ENCODE results near the gene HOTAIR. TPM values are rescaled to one million over a fixed set of nuclear protein-coding genes. Genes with fewer than 3 reads are reported as not detected.

Gene HOTAIR
- total RNA-seq, 2 experiments from 2014 or later: not detected

DNA sequence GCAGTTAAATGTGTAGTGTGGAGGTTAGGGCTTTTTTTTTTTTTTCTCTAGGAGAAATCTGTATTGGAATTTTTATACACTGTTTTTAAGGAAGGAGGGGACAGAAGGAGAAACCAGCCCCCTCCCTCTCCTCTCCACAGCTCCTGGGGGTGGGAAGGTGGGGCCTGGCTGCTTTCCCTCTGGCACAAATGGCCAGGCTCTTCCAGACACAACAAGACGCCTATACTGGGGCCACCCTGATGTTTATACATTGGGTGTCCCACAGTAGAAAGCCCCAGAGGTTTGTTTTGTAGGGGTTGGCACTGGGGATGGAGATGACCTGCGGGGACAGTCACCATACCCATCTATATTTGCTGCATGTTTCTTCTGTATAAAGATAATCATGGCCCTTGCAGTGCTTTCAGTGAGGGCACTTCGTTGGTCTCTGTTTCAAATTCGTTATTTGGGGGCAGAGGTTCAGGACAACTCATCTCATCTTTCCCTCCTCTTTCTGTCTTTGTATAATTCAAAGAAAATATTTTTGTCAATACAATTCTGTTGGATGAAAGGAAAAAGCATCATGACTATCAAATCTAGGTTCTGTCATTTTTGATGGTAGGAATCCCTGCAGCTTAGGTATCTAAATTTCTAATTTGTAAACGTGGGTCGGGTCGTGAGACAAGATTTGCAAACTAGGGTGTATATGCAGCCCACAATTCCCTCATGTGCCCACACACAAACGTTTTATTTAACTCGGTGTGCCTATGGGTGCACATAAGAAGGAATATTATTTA lies 2.3 kb upstream of the HOTAIR start:
- H3K4me3 Mint-ChIP-seq: no peak overlapping the region
- DNase-seq: no peak
- ChIA-PET POLR2A (no interaction called here), CTCF (interaction anchor here (0.7 to 1.7 kb wide), 5 partner anchors 8 to 64 kb away, joined by 3 to 9 read pairs (median 4); partner anchors contain the start of gene HOXC10)
- H3K27ac Mint-ChIP-seq: no peak overlapping the region
- H3K36me3 Mint-ChIP-seq (ENCODE audit: low read depth): no peaks in the 10 kb centered on the region
- H3K27me3 Mint-ChIP-seq: peaks cover 80% of the 10 kb centered on the region
- H3K4me1 Mint-ChIP-seq: peaks cover 24% of the 10 kb centered on the region
- intact Hi-C loops (cut with DNase I, micrococcal nuclease): no loop called here
- no peak for ATAC-seq
- H3K9me3 Mint-ChIP-seq (ENCODE audit: low read depth): no peaks in the 10 kb centered on the region

DNA sequence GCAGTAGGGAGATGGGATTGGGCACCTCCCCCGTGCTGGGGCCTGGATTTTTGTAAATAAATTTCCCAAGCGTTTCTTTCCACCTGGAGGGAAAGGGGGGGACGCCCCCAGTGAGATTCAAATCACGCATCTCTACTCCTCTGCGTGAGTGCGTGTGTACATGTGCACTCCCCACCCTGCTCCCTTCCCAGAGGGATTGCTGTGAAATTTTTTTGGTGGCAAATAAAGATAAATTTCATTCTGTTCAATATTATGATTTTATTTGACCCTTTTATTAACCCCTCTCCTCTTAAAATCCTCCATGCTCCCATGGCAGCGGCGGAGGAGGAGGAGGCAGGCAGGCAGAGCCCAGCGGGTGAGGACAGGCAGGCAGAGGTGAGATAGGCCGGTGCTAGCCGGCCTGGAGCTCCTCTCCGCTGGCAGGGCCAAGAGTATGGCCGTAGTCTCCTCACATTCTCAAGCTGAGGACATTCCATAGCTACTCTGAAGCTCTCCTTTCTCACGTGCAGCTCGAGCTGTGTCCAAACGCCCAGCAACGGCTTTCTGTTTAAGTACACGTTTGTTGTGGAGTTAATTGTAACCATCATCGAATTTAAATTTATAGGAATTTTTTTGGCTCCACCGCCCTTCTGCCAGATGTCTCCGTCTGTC lies 1.5 kb upstream of the HOTAIR start:
- H3K4me3 Mint-ChIP-seq: no peak overlapping the region
- H3K36me3 Mint-ChIP-seq (ENCODE audit: low read depth): no peaks in the 10 kb centered on the region
- DNase-seq (no peak), ATAC-seq (no peak)
- peaks cover 82% of the 10 kb centered on the region for H3K27me3 Mint-ChIP-seq
- intact Hi-C loops (cut with DNase I, micrococcal nuclease): no loop called here
- POLR2A ChIA-PET: no interaction called here
- H3K9me3 Mint-ChIP-seq (ENCODE audit: low read depth): no peaks in the 10 kb centered on the region
- peaks cover 24% of the 10 kb centered on the region for H3K4me1 Mint-ChIP-seq
- no peak overlapping the region for H3K27ac Mint-ChIP-seq
- CTCF ChIA-PET: interaction anchor here (0.7 to 1.7 kb wide), 4 partner anchors 9 to 47 kb away, joined by 3 to 9 read pairs (median 4); partner anchors contain the start of gene HOXC10

DNA sequence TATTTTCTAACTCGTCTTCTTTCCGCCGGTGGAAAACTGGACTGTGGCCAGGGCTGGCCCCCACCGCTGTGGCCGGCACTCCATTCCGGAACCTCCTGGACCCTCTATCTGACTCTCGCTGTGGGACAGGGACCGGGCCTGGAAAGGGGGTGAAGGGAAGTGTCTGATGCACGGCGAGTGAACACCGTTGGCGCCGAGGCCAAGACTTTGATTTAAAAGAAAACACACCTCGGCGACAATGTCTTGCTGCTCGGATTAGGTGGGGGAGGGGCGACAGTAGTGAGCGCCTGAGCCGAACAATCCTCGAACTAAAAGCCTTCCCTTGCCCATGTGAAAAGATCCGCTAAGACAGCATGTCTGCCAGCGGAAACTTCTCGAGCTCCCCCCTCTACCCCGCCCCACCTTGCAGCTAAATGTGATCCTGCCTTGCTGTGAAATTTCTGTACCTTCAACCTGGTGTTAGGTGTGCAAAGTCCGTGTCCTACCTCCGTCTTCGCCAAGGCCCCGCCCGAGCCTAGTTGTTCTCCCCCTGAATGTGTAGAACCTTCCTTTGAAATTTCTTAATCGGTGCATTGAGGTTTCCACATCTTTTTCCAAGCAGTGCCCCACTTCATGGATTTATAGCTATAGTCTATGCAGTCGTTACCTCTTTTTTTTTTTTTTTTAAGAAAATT lies 862 bp upstream of the HOTAIR start:
- H3K36me3 Mint-ChIP-seq (ENCODE audit: low read depth): no peaks in the 10 kb centered on the region
- peak overlapping the region; percentile 15 for H3K4me3 Mint-ChIP-seq
- DNase-seq: peak; percentile 30
- intact Hi-C loops (cut with DNase I, micrococcal nuclease): no loop called here
- ATAC-seq: no peak
- peaks cover 83% of the 10 kb centered on the region for H3K27me3 Mint-ChIP-seq
- ChIA-PET POLR2A (no interaction called here), CTCF (interaction anchor here (1.7 kb wide), 1 partner anchor 9 kb away, joined by 9 read pairs; the partner anchor contains the start of gene HOXC10)
- H3K9me3 Mint-ChIP-seq (ENCODE audit: low read depth): no peaks in the 10 kb centered on the region
- H3K4me1 Mint-ChIP-seq: peaks cover 24% of the 10 kb centered on the region
- H3K27ac Mint-ChIP-seq: no peak overlapping the region

DNA sequence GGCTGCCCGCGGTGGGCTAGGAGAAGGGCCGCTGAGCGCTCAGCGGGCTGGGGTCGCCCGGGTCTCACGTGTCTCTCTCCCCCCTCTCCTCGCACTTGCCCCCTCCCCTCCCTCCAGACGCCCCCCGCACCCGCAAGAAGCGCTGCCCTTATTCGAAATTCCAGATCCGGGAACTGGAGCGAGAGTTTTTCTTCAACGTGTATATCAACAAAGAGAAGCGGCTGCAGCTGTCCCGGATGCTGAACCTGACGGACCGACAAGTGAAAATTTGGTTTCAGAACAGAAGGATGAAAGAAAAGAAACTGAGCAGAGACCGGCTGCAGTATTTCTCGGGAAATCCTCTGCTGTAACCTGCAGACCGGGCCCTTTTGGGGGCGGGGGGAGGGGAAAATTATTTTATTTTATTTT lies 314 bp upstream of the HOTAIR start:
- no peaks in the 10 kb centered on the region for H3K9me3 Mint-ChIP-seq (ENCODE audit: low read depth)
- POLR2A ChIA-PET: no interaction called here
- H3K27ac Mint-ChIP-seq: no peak overlapping the region
- CTCF ChIA-PET: interaction anchor here (1.7 kb wide), 1 partner anchor 10 kb away, joined by 9 read pairs; the partner anchor contains the start of gene HOXC10
- no peak overlapping the region for H3K4me3 Mint-ChIP-seq
- peaks cover 83% of the 10 kb centered on the region for H3K27me3 Mint-ChIP-seq
- intact Hi-C loops (cut with DNase I, micrococcal nuclease): no loop called here
- DNase-seq (no peak), ATAC-seq (no peak)
- H3K36me3 Mint-ChIP-seq (ENCODE audit: low read depth): no peaks in the 10 kb centered on the region
- H3K4me1 Mint-ChIP-seq: peaks cover 24% of the 10 kb centered on the region

DNA sequence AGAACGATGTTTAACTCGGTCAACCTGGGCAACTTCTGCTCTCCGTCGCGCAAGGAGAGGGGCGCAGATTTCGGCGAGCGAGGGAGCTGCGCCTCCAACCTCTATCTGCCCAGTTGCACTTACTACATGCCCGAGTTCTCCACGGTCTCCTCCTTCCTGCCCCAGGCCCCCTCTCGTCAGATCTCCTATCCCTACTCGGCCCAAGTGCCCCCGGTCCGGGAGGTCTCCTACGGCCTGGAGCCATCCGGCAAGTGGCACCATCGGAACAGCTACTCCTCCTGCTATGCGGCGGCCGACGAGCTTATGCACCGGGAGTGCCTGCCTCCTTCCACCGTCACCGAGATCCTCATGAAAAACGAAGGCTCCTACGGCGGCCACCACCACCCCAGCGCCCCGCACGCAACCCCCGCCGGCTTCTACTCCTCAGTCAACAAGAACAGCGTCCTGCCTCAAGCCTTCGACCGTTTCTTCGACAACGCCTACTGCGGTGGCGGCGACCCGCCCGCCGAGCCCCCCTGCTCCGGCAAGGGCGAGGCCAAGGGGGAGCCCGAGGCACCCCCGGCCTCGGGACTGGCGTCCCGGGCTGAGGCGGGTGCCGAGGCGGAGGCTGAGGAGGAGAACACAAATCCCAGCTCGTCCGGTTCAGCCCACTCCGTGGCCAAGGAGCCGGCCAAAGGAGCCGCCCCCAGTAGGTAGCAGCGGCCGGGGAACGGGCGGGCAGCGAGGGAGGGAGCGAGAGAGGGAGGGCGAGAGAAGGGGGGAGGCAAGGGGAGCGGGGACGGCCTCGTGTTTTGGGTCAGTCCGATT lies 1.3 kb downstream of the HOTAIR start:
- Mint-ChIP-seq H3K27ac (no peak overlapping the region), H3K27me3 (peaks cover 81% of the 10 kb centered on the region), H3K36me3 (ENCODE audit: low read depth) (no peaks in the 10 kb centered on the region), H3K4me3 (no peak overlapping the region), H3K9me3 (ENCODE audit: low read depth) (no peaks in the 10 kb centered on the region), H3K4me1 (peaks cover 24% of the 10 kb centered on the region)
- POLR2A ChIA-PET: no interaction called here
- ATAC-seq (no peak), DNase-seq (peak; percentile 34)
- CTCF ChIA-PET: interaction anchor here (0.6 to 1.0 kb wide), 2 partner anchors 12 to 29 kb away, joined by 3 read pairs; partner anchors contain the start of gene HOXC10
- intact Hi-C loops (cut with DNase I, micrococcal nuclease): loop anchor here (1.0 to 5.0 kb wide), 2 partner anchors 19 to 36 kb away; partner anchors contain the start of genes HOXC13 (in 2 of the 2) and HOXC12 (in 1 of the 2)

DNA sequence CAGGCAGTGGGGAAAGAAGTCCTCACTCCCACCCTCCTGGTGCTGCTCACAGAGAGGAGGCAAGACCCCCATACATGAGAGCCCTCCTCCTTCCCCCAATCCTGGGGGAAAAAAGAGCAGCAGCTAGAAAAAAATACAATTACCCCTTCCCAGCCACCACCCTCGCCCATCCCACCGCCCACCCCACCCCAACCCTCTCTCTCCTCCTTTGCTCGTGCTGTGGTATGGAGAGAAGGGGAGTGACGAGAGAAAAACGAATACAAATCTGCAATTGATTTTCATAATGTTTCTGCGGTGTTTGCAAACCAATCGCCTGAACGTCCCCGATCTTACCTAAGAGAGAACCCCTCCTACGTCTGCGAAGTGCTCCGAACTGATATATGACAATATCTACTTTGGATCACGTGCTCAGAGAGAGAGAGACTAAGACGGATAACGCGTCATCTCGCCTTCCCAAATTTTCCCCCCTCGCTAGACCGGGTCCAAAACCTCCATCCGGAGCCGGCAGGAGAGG lies 2.0 kb downstream of the HOTAIR start, which contains the start of gene HOXC11:
TSS of gene HOXC11 (plus strand) at position 405 of the 514 bp plus-strand sequence. CDS start 116 bp downstream, outside the sequence.
- ChIA-PET CTCF (interaction anchor here (0.5 to 1.0 kb wide), 4 partner anchors 9 to 47 kb away, joined by 3 read pairs; partner anchors contain the start of gene HOXC10), POLR2A (no interaction called here)
- no peak for ATAC-seq
- no peak for DNase-seq
- no peak within 1 kb of the TSS for H3K27ac Mint-ChIP-seq
- no peaks in the 10 kb centered on the region for H3K36me3 Mint-ChIP-seq (ENCODE audit: low read depth)
- intact Hi-C loops (cut with DNase I, micrococcal nuclease): loop anchor here (5.0 kb wide), 1 partner anchor 35 kb away; the partner anchor contains the start of gene HOXC13 (in 2 of the 2)
- no peak within 1 kb of the TSS for H3K4me3 Mint-ChIP-seq
- no peaks in the 10 kb centered on the region for H3K9me3 Mint-ChIP-seq (ENCODE audit: low read depth)
- H3K27me3 Mint-ChIP-seq: peaks cover 82% of the 10 kb centered on the region
- H3K4me1 Mint-ChIP-seq: peaks cover 21% of the 10 kb centered on the region

DNA sequence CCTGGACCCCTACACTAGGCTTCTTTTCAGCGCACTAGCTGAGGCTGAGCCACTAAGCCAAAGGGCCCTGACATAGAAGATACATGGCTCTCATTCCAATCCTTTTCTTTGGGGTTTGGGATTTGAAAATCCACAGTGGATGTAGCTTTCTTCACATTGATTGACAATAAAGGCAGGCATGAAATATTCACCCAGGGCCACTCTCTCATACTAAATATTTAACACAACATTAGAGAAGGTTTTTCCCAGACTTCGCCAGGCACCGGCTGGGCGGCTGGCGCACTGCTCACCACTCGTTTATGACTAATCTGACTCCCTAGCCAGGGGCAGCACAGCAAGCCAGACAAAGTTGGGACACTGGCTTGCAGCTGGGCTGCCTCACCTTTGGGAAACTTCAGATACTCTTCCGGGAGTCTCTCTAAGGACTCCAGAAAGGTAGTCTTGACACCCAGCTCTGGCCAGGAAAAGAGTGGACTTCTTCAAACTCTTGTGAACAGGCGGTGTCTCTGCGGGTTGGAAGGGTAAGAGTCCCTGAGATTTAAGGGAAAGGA lies 2.5 kb downstream of the HOTAIR start:
- ATAC-seq: no peak
- ChIA-PET POLR2A (no interaction called here), CTCF (interaction anchor here (0.5 to 2.6 kb wide), 4 partner anchors 9 to 415 kb away, joined by 3 to 8 read pairs (median 3); partner anchors contain the start of gene HOXC10)
- H3K27me3 Mint-ChIP-seq: peaks cover 83% of the 10 kb centered on the region
- no peak overlapping the region for H3K27ac Mint-ChIP-seq
- intact Hi-C loops (cut with DNase I, micrococcal nuclease): loop anchor here (5.0 kb wide), 1 partner anchor 35 kb away; the partner anchor contains the start of gene HOXC13 (in 2 of the 2)
- no peak overlapping the region for H3K4me3 Mint-ChIP-seq
- H3K9me3 Mint-ChIP-seq (ENCODE audit: low read depth): no peaks in the 10 kb centered on the region
- no peak for DNase-seq
- peaks cover 21% of the 10 kb centered on the region for H3K4me1 Mint-ChIP-seq
- H3K36me3 Mint-ChIP-seq (ENCODE audit: low read depth): no peaks in the 10 kb centered on the region

DNA sequence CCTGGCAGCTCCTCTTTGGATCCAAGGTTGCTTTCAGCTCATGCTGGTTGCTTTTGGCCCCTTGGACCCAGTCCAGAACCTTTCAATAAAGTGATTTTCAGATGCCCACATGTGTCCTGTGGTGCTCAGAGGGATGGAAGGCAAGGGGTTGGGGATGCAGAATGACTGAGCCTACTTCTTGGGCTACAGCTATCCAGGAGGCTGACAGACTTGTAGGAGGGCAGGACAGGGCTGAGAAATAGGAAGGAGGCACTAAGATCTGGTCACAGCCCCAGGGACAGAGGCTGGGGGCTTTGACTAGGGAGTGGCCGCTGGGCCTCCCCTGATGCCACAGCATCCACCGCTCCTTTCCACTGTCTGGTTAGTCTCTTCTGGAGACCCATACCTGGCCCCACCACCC lies 3.1 kb downstream of the HOTAIR start:
- ATAC-seq (no peak), DNase-seq (no peak)
- Mint-ChIP-seq H3K4me1 (peaks cover 22% of the 10 kb centered on the region), H3K9me3 (ENCODE audit: low read depth) (no peaks in the 10 kb centered on the region), H3K4me3 (no peak overlapping the region), H3K27me3 (peaks cover 83% of the 10 kb centered on the region), H3K27ac (no peak overlapping the region), H3K36me3 (ENCODE audit: low read depth) (no peaks in the 10 kb centered on the region)
- intact Hi-C loops (cut with DNase I, micrococcal nuclease): loop anchor here (5.0 kb wide), 1 partner anchor 34 kb away; the partner anchor contains the start of gene HOXC13 (in 2 of the 2)
- ChIA-PET POLR2A (no interaction called here), CTCF (interaction anchor here (0.6 to 2.6 kb wide), 3 partner anchors 13 to 416 kb away, joined by 3 to 8 read pairs (median 5); partner anchors contain the start of gene HOXC10)

DNA sequence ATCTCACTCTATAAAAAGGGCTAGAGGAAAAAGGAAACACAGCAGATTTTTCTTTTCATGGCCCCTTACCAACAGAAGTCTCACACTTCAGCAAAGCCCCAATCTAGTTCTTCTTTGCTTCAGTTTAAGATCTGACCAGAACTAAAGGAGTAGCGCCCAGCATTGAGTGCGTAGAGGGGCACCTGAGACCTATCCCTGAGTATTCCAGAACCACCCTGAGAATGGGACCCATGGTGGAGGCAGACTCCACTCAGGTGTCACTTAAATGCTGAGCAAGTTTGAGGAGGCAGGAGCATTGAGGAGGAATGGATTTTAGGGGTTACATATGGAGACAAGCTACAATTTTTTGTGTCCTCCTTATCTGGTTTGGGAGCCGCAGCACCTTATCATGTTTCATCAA lies 3.6 kb downstream of the HOTAIR start:
- DNase-seq: no peak
- no peak for ATAC-seq
- Mint-ChIP-seq H3K9me3 (ENCODE audit: low read depth) (no peaks in the 10 kb centered on the region), H3K27me3 (peaks cover 84% of the 10 kb centered on the region), H3K27ac (no peak overlapping the region), H3K4me1 (peaks cover 28% of the 10 kb centered on the region), H3K4me3 (no peak overlapping the region), H3K36me3 (ENCODE audit: low read depth) (no peaks in the 10 kb centered on the region)
- ChIA-PET POLR2A (no interaction called here), CTCF (interaction anchor here (1.9 to 2.6 kb wide), 2 partner anchors 12 to 15 kb away, joined by 5 to 8 read pairs; partner anchors contain the start of gene HOXC10)
- intact Hi-C loops (cut with DNase I, micrococcal nuclease): loop anchor here (5.0 kb wide), 1 partner anchor 34 kb away; the partner anchor contains the start of gene HOXC13 (in 2 of the 2)

DNA sequence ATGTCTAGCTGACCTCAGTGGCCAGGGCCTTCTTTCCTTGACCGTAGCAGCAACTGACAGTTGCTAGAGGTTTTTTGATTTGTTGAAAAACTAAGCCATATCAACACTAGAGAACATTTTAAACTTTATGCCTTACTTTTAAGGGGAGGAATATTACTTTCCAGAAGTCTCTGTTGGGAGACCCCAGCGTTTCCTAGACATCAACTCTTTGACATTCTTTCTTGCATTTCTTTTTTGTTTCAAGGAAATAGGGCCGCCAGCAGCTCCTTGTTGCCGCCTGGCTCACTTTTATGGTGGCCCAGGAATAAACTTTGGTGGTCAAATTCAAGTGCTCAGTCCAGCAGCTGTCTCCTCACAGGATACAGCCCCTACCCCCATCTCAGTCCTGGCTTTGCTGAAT lies 4.3 kb downstream of the HOTAIR start:
- POLR2A ChIA-PET: no interaction called here
- no peaks in the 10 kb centered on the region for H3K9me3 Mint-ChIP-seq (ENCODE audit: low read depth)
- peaks cover 29% of the 10 kb centered on the region for H3K4me1 Mint-ChIP-seq
- H3K27me3 Mint-ChIP-seq: peaks cover 86% of the 10 kb centered on the region
- CTCF ChIA-PET: interaction anchor here (1.9 to 2.6 kb wide), 2 partner anchors 11 to 16 kb away, joined by 5 to 8 read pairs; partner anchors contain the start of gene HOXC10
- H3K27ac Mint-ChIP-seq: no peak overlapping the region
- DNase-seq: no peak
- H3K4me3 Mint-ChIP-seq: no peak overlapping the region
- no peaks in the 10 kb centered on the region for H3K36me3 Mint-ChIP-seq (ENCODE audit: low read depth)
- ATAC-seq: no peak
- intact Hi-C loops (cut with DNase I, micrococcal nuclease): loop anchor here (5.0 kb wide), 1 partner anchor 33 kb away; the partner anchor contains the start of gene HOXC13 (in 2 of the 2)

All from activated CD4-positive, alpha-beta T cell treated with anti-CD3 and anti-CD28 coated beads for 36 hours (primary cell).